Panc1 (cell line): ENCODE data around the gene TACC2. TPM values are rescaled to one million over a fixed set of nuclear protein-coding genes. Genes with fewer than 3 reads are reported as not detected.

Experiments used
- ATAC-seq: fragments of 200-7000 bp; cut with Tn5 transposase; 2 replicates; pipeline ENCODE4 v1.9.1; 2020; ENCODE audit warnings: mild to moderate bottlenecking, moderate library complexity
- BruUV-seq: library from RNA; stranded (reverse); fragments of 400-500 nt; replicated peaks from 2 replicates; lab custom pipeline; 2021; lab: Mats Ljungman, UMichigan
- CTCF ChIA-PET: fragments of 300-600 bp; sonication (Branson Sonifier 250); formaldehyde crosslinking; loops from one replicate; lab custom pipeline; 2022; ENCODE audit warnings: antibody characterized with exemption; lab: Charles Lee
- POLR2A ChIA-PET: fragments of 300-600 bp; sonication (Branson Sonifier 250); formaldehyde crosslinking; loops from one replicate; lab custom pipeline; 2022; ENCODE audit warnings: antibody characterized with exemption; lab: Charles Lee
- DNase-seq: peaks from one replicate; pipeline ENCODE4 v3.0.0-alpha.2; 2010; ENCODE audit warnings: low read depth, low spot score
- H3K27ac ChIP-seq: 2 replicates; pipeline ENCODE4 v1.5.1; 2011; ENCODE audit warnings: mild to moderate bottlenecking, low read length, inconsistent platforms
- H3K27me3 ChIP-seq: fragments of 200-500 bp; sonication (Bioruptor generic); 2 replicates; pipeline ENCODE4 v1.6.0; 2014; ENCODE audit warnings: low read length, inconsistent platforms; ENCODE audit not compliant: control insufficient read depth, insufficient read depth
- H3K36me3 ChIP-seq: fragments of 200-500 bp; sonication (Bioruptor generic); 2 replicates; pipeline ENCODE4 v1.5.1; 2014; ENCODE audit warnings: inconsistent platforms, mild to moderate bottlenecking, low read length, moderate library complexity; ENCODE audit not compliant: control insufficient read depth, insufficient read depth
- H3K4me1 ChIP-seq: 2 replicates; pipeline ENCODE4 v1.5.1; 2011; ENCODE audit warnings: inconsistent platforms, mild to moderate bottlenecking, low read length, moderate library complexity; ENCODE audit not compliant: control insufficient read depth, insufficient read depth
- H3K4me3 ChIP-seq, 2 experiments: 2 replicates each; pipeline ENCODE4 v1.5.1; 2011 to 2012; ENCODE audit warnings: low read depth in 2 of 2, low read length in 2 of 2, mild to moderate bottlenecking in 2 of 2, inconsistent platforms in 1 of 2, moderate library complexity in 1 of 2
- H3K9me3 ChIP-seq: fragments of 200-500 bp; sonication (Bioruptor generic); 2 replicates; pipeline ENCODE4 v1.5.1; 2014; ENCODE audit warnings: low read depth, mild to moderate bottlenecking, inconsistent platforms, low read length, moderate library complexity; ENCODE audit not compliant: control insufficient read depth, insufficient read depth
- POLR2AphosphoS5 ChIP-seq: IDR thresholded peaks from 2 replicates; pipeline ENCODE4 v1.6.1; 2012; ENCODE audit warnings: mild to moderate bottlenecking, low read depth, low read length, moderate library complexity
- REST ChIP-seq, 2 experiments: IDR thresholded peaks; 2 replicates each; pipeline ENCODE4 v1.6.1; 2011 to 2012; ENCODE audit warnings: low read depth in 2 of 2, control low read depth in 1 of 2, low read length in 1 of 2, mild to moderate bottlenecking in 1 of 2, moderate library complexity in 1 of 2; ENCODE audit not compliant: insufficient read depth in 1 of 2
- SIN3A ChIP-seq: IDR thresholded peaks from 2 replicates; pipeline ENCODE4 v1.6.1; 2012; ENCODE audit warnings: low read depth, mild to moderate bottlenecking, low read length, moderate library complexity, borderline replicate concordance; ENCODE audit not compliant: insufficient read depth
- TCF7L2 ChIP-seq: IDR thresholded peaks from 2 replicates; pipeline ENCODE4 v1.6.1; 2011; ENCODE audit warnings: mild to moderate bottlenecking, low read depth, low read length, inconsistent platforms
- in situ Hi-C: cut with HindIII; loops from 2 replicates; pipeline ENCODE4 v1.10.0; 2016; ENCODE audit warnings: low sequenced_read_pairs, low pct_unique_long_range_greater_than_20kb
- intact Hi-C: fragments of 100-400 bp; cut with micrococcal nuclease; formaldehyde crosslinking; loops from one replicate; pipeline ENCODE4 v1.10.0; 2022; ENCODE audit not compliant: unreplicated experiment
- total RNA-seq: library from RNA; stranded (reverse); gene quantifications from one replicate; pipeline ENCODE4 v1.2.1, GENCODE V29; 2021; ENCODE audit not compliant: unreplicated experiment
- TF ChIP-seq, protein P1 (sequence below): fragments of 450-650 bp; IDR thresholded peaks from 2 replicates; pipeline ENCODE4 v1.5.1; 2017; ENCODE audit warnings: mild to moderate bottlenecking

Gene TACC2
- total RNA-seq, 1 experiment from 2014 or later: 133 TPM

GRCh38 chr10:122172361-122173008 is 183.5 kb downstream of the TACC2 start:
- Histone ChIP-seq H3K4me3 (no peak overlapping the region), H3K27me3 (no peaks in the 10 kb centered on the region), H3K27ac (no peak overlapping the region), H3K36me3 (no peaks in the 10 kb centered on the region), H3K4me1 (peaks cover 19% of the 10 kb centered on the region; the same call in 1 of the 2 replicates), H3K9me3 (no peaks in the 10 kb centered on the region)
- DNase-seq: no peak
- no TSS peak for BruUV-seq
- ChIA-PET POLR2A (no interaction called here), CTCF (no interaction called here)
- TF ChIP-seq TCF7L2: no peak
- ATAC-seq: no peak
- in situ Hi-C loops (no loop called here), intact Hi-C loops (no loop called here)

DNA sequence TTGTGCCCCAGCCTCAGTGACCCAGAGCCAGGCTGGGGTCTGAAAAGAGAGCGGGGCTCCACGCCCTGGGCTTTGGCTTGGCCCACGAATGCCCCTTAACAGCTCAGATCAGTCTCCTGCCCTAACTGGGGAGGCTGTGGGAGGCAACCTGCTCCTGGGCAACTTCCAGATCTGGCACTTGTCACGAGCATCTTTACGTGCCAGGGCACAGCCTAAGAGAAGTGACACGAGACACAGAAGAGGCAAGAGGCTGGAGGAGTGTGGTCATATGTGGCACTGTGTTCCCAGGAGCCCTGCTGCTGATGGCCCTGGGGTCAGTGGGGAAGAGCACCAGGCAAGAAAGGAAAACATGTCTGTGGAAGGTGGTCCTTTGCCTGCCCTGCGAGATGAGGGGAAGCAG is 184.4 kb downstream of the TACC2 start:
- CTCF ChIA-PET: no interaction called here
- no peak for DNase-seq
- Histone ChIP-seq H3K27ac (no peak overlapping the region), H3K4me3 (no peak overlapping the region), H3K9me3 (no peaks in the 10 kb centered on the region), H3K27me3 (no peaks in the 10 kb centered on the region), H3K36me3 (no peaks in the 10 kb centered on the region), H3K4me1 (peaks cover 19% of the 10 kb centered on the region; the same call in 1 of the 2 replicates)
- no TSS peak for BruUV-seq
- POLR2A ChIA-PET: no interaction called here
- in situ Hi-C loops: no loop called here
- intact Hi-C loops: no loop called here
- ATAC-seq: no peak
- TF ChIP-seq SIN3A: no peak
- TF ChIP-seq, protein P1, sequence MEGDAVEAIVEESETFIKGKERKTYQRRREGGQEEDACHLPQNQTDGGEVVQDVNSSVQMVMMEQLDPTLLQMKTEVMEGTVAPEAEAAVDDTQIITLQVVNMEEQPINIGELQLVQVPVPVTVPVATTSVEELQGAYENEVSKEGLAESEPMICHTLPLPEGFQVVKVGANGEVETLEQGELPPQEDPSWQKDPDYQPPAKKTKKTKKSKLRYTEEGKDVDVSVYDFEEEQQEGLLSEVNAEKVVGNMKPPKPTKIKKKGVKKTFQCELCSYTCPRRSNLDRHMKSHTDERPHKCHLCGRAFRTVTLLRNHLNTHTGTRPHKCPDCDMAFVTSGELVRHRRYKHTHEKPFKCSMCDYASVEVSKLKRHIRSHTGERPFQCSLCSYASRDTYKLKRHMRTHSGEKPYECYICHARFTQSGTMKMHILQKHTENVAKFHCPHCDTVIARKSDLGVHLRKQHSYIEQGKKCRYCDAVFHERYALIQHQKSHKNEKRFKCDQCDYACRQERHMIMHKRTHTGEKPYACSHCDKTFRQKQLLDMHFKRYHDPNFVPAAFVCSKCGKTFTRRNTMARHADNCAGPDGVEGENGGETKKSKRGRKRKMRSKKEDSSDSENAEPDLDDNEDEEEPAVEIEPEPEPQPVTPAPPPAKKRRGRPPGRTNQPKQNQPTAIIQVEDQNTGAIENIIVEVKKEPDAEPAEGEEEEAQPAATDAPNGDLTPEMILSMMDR: no peak
- no peak for TF ChIP-seq POLR2AphosphoS5
- TF ChIP-seq REST (IDR thresholded peaks at IDR 0.05; ENCODE audit: insufficient read depth in 1 of 2, low read depth in 2 of 2, low read length in 1 of 2): no peak
- no peak for TF ChIP-seq TCF7L2

- BruUV-seq: no TSS peak
- POLR2A ChIA-PET: no interaction called here
Measured at GRCh38 chr10:122173766-122174435, 184.9 kb downstream of the TACC2 start.

More at GRCh38 chr10:122173766-122174435, 184.9 kb downstream of the TACC2 start:
- in situ Hi-C loops (no loop called here), intact Hi-C loops (no loop called here)
- Histone ChIP-seq H3K27ac (no peak overlapping the region), H3K9me3 (no peaks in the 10 kb centered on the region), H3K36me3 (no peaks in the 10 kb centered on the region), H3K27me3 (no peaks in the 10 kb centered on the region), H3K4me1 (peaks cover 19% of the 10 kb centered on the region; the same call in 1 of the 2 replicates), H3K4me3 (no peak overlapping the region)
- TF ChIP-seq REST (IDR thresholded peaks at IDR 0.05; ENCODE audit: insufficient read depth in 1 of 2, low read depth in 2 of 2, low read length in 1 of 2) (no peak), SIN3A (no peak), POLR2AphosphoS5 (no peak), TCF7L2 (no peak)
- TF ChIP-seq, protein P1: no peak
- CTCF ChIA-PET: no interaction called here
- DNase-seq: no peak
- no peak; the same call in 1 of the 2 replicates for ATAC-seq
